Erythroblast (primary cell): Measurements from ENCODE around the gene AKR1C8.
"Not testable (repeated sequence)": the region's sequence is repeated elsewhere in the genome, so short reads cannot be mapped to it uniquely, and the experiment has no call there.

Experiments used
- DNase-seq, 2 experiments: peaks; one replicate each; lab custom pipeline; 2025; lab: John Stamatoyannopoulos, UW
- GATA1 ChIP-seq: IDR thresholded peaks from 2 replicates; pipeline ENCODE4 v1.6.1; 2011; ENCODE audit warnings: low read depth, mild to moderate bottlenecking, control low read depth, low read length, moderate library complexity
- POLR2A ChIP-seq: IDR thresholded peaks from 2 replicates; pipeline ENCODE4 v1.6.1; 2011; ENCODE audit warnings: mild to moderate bottlenecking, low read length

The AKR1C8 gene

GRCh38 chr10:5195727-5196374 lies 10.9 kb upstream of the AKR1C8 start:
- no peak for DNase-seq

GRCh38 chr10:5194431-5194830 lies 9.5 kb upstream of the AKR1C8 start:
- no peak for TF ChIP-seq GATA1
- no peak for TF ChIP-seq POLR2A
- DNase-seq: no peak

More at GRCh38 chr10:5195727-5196374, 10.9 kb upstream of the AKR1C8 start:
- TF ChIP-seq POLR2A: no peak
- no peak for TF ChIP-seq GATA1

GRCh38 chr10:5188358-5188757 lies 3.4 kb upstream of the AKR1C8 start:
- TF ChIP-seq POLR2A (no peak), GATA1 (no peak)
- no peak for DNase-seq

GRCh38 chr10:5187867-5188266 lies 2.9 kb upstream of the AKR1C8 start:
- TF ChIP-seq GATA1 (no peak), POLR2A (no peak)
- no peak for DNase-seq

- no peak for DNase-seq
- TF ChIP-seq GATA1 (no peak), POLR2A (no peak)
Observed at GRCh38 chr10:5183923-5184322, 1.0 kb downstream of the AKR1C8 start.

GRCh38 chr10:5180503-5180902 lies 4.4 kb downstream of the AKR1C8 start:
- DNase-seq: not testable (repeated sequence)

- not testable (repeated sequence) for DNase-seq
Observed at GRCh38 chr10:5175581-5175980, 9.4 kb downstream of the AKR1C8 start.

GRCh38 chr10:5168897-5169420 lies 16.0 kb downstream of the AKR1C8 start:
- TF ChIP-seq GATA1 (no peak), POLR2A (no peak)
- DNase-seq: no peak

- DNase-seq: peak; percentile 8 to 17
- TF ChIP-seq GATA1 (no peak), POLR2A (no peak)
Observed at GRCh38 chr10:5165738-5166137, 19.2 kb downstream of the AKR1C8 start.

- DNase-seq: no peak
- TF ChIP-seq POLR2A: no peak
- no peak for TF ChIP-seq GATA1
Observed at GRCh38 chr10:5163487-5163886, 21.5 kb downstream of the AKR1C8 start.

GRCh38 chr10:5159126-5159525 lies 25.8 kb downstream of the AKR1C8 start:
- TF ChIP-seq GATA1 (no peak), POLR2A (no peak)
- DNase-seq: no peak

- no peak for TF ChIP-seq POLR2A
- no peak for TF ChIP-seq GATA1
Observed at GRCh38 chr10:5157501-5157900, 27.4 kb downstream of the AKR1C8 start.

GRCh38 chr10:5155951-5156350 lies 29.0 kb downstream of the AKR1C8 start:
- TF ChIP-seq POLR2A (no peak), GATA1 (no peak)
- DNase-seq: no peak

More at GRCh38 chr10:5157501-5157900, 27.4 kb downstream of the AKR1C8 start:
- no peak for DNase-seq

- DNase-seq: no peak
- TF ChIP-seq GATA1 (no peak), POLR2A (no peak)
Observed at GRCh38 chr10:5151076-5151475, 33.9 kb downstream of the AKR1C8 start.

GRCh38 chr10:5148678-5149032 lies 36.3 kb downstream of the AKR1C8 start:
- no peak for DNase-seq
- TF ChIP-seq POLR2A (no peak), GATA1 (no peak)
